ENCODE results near the gene NAV1.

Gene NAV1

GRCh38 chr1:201551877-201552731 is 13.2 kb downstream of the NAV1 start:
- no peak for DNase-seq

DNA sequence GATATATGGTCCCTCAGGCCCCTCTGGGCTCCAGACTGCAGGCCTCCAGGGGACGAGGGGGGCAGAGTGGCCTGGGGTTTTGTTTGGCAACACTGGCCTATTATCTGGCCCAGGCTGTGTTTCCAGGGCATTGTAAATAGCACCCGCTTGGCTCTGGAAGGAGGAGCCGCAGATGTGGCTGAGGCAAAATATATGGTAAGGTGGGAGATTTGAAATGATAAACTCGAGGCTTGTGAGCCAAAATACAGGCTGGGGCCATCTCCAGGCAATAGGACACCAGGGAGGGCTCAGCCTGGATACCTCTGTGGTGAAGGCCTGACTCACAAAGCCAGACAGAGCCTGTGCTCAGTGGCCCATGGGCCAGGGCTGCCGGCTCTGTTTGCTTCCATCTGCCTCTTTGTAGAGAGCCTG is 14.0 kb downstream of the NAV1 start:
- no peak for DNase-seq

DNA sequence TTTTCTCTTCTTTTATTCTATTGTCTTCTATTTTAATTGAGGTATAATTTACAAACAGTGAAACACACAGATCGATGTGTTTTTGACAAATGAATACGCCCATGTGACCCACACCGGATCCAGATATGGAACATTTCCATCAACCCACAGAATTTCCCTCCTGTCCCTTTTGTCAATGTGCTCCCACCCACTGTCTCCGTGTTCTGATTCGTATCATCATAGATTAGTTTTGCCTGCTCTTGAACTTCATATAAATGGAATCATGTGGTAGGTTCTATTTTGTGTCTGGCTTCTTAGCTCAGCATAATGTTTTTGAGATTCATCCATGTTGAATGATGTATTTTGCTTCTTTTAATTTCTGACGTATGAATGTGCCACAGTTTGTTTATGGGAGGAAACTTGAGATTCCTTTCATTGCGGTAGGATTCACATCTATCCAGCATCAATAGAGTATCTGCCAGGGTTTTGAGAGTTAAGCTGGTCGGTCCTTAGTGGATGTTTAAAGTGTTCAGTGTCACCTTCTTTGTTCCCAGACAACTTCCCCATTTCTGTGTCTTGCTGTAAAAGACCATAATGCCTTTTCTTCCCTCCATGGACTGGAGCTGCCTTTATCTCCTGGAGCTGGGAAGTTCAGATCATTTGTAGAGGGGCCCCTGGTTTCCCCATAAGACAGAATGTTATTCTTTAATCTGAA is 14.7 kb downstream of the NAV1 start:
- DNase-seq, result no peak

GRCh38 chr1:201554190-201554600 is 15.3 kb downstream of the NAV1 start:
- DNase-seq, result no peak

- no peak for DNase-seq
Measured at GRCh38 chr1:201554789-201555592, 16.1 kb downstream of the NAV1 start.

GRCh38 chr1:201555593-201555945 is 16.6 kb downstream of the NAV1 start:
- DNase-seq, result no peak

DNA sequence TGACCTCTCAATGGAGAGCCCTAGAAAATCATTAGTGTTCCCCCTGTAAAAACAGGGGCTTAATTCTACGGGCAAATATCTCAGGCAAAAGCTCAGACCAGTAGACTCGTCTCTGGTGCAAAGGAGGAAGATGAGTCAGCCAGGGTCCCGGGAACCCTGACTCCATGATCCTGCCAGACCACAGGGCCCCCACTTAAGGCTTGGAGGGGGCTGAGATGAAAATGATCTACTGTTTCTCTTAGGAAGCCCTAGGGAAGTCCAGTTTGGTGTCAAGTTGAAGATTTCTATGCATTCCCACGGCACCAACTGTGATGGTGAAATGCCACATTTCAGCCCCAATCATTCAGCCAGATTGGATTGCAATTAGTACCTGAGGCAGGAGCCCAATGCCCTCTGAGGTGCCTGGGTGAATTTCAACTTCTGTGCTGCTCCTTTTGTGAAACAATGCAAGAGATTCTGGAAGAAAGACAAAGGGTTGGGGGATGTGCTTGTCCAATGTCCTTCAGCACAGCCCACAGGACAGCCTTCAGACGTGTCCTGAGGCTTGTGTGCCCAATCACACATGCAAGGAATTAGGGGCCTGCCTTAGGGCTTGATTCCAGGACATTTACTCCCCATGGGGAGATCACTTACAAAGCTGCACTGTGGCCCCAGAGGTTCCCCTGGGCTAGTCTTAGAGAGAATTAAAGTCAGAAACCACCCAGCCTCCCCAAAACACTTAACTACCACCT is 18.1 kb downstream of the NAV1 start:
- no peak for DNase-seq

GRCh38 chr1:201557572-201557958 is 18.6 kb downstream of the NAV1 start:
- DNase-seq, result no peak

- peak; percentile 51 for DNase-seq
Measured at GRCh38 chr1:201559679-201560162, 20.8 kb downstream of the NAV1 start.

DNA sequence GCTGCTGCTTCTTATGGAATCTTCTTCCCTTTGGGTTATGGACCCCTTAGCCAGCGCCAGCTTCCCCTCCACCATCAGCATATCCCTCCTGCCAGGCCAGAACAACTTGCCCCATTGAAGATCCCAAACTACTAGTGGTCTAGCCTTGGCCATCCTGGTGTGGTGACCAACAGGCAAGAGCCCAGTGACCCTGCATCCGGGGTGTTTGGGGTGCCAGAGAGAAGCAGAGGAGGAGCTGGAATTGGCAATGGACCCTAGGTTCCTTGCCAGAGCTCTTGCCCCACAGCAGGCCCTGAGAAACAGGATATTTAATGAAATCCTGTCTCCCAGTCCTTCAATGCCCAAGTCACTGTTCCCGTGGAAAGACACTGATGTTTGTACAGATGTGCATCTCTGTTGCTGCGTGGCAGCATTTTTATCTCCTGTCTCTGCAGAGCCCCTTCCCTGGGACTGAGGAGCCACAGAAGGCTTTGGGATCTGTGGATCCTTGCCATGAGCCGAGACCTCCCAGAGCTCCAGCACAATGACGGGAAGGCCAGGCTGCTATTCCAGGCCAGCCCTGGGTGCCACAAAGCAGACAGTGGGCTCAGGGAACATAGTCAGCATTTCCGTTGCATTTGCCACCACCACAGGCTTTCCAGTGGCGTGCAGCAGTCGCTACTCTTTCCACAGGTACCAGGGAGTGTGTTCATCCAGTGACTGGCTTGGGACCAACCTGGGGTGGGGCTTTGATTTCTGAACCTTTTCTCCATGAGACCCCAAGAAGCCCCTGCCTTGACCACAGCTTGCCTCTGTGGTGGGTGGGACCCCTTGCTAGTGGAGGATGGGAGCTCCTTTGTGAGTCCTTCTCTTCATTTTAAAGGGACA is 21.6 kb downstream of the NAV1 start:
- no peak for DNase-seq

- no peak for DNase-seq
Measured at GRCh38 chr1:201561195-201561564, 22.3 kb downstream of the NAV1 start.

GRCh38 chr1:201561601-201562000 is 22.7 kb downstream of the NAV1 start:
- no peak for DNase-seq

DNA sequence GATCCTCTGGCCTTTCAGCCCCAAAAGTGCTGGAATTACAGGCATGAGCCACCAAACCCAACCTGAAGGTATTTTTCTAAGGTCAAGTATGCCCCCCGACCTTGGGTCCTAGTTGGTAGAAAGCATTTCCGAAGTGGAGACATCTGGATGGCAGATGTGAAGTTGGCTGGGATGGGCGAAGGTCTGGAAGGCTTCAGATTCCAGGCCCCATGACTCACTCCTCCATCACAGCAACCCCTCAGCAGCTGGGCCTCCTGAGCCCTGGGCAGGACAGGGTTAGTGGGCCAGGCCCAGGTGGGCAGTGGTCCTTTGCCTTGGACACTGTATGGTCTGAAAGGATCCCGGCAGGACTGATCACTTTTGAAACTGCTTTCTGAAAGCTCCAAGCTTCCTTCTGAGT is 23.3 kb downstream of the NAV1 start:
- DNase-seq, result no peak

DNA sequence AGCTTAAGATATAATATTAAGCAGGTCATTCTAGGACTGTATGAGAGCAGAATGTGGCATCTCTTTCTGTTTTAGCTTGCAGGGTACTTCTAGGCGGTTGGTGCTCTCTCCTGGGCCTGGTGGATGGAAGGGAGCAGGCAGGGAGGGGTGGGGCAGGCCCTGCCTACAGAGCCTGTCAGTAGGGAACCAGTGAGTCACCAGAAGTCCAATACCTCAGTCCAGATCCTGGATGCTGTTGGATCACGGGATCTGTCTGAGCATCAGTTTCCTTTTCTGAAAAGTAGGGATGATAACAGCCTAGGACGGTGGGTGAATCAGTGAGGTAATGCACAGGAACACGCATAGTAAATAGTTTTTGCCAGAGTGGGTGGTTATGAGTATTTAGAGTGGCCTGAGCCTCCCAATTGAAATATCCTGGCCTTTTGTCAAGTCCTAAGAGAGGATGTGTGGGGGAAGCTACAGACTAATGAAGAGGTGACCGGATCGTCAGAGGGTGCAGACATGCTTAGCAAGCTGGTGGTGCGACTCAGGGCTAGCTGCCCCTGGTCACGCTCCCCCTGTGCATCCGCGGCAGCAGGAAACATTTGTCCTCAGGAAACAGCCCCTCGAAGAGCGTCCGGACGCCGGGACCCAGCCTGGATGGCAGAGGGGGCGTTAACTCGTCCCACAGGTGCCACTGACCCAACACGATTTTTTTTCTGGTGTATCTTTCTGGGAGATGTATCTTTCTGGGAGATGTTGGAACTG is 23.9 kb downstream of the NAV1 start:
- no peak for DNase-seq

GRCh38 chr1:201563406-201563780 is 24.5 kb downstream of the NAV1 start:
- DNase-seq, result no peak

DNA sequence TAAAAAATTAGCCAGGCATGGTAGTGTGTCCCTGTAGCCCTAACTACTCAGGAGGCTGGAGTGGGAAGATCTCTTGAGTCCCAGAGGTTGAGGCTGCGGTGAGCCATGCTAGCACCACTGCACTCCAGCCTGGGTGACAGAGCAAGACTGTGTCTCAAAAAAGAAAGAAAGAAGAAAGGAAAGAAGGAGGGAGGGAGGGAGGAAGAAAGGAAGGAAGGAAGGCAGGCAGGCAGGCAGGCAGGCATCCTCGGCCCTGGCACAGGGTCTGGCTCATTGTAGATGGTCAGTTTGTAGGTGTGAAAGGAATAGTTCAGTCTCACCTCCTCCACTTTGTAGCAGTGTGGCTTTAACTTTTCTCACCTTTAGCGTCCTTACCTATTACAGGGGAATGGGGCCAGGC is 25.0 kb downstream of the NAV1 start:
- no peak for DNase-seq

DNA sequence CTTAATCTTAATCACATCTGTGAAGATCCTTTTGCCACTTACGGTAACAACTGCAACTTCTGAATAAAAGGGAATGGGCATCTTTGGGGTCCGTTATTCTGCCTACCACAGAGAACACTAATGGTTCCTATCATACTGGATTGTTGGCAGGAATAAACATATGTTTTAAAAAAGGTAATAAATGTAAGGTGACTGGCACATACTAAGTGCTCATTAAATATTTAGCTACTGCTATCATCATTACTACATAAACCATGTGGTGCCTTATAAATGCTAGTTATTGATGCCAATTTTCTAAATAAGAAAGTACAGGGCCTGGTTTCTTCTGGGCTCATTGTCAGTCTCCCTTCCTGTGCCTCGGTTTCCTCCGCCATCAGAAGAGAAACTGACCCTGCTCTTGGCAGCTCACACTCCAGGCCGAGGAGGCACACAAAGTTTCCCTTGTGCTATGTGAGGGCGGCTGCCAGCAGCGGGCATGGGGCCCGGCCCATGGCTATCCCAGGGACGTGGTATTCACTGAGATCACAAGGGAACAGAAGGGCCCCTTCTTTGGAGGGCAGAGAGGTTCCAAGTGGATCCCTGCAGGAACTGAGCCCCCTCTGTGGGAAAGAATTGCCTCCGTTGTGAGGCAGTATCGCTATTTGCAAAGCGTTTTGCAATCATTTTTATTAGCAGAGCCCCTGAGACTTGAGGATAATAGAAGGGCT is 26.2 kb downstream of the NAV1 start:
- DNase-seq, result no peak

DNA sequence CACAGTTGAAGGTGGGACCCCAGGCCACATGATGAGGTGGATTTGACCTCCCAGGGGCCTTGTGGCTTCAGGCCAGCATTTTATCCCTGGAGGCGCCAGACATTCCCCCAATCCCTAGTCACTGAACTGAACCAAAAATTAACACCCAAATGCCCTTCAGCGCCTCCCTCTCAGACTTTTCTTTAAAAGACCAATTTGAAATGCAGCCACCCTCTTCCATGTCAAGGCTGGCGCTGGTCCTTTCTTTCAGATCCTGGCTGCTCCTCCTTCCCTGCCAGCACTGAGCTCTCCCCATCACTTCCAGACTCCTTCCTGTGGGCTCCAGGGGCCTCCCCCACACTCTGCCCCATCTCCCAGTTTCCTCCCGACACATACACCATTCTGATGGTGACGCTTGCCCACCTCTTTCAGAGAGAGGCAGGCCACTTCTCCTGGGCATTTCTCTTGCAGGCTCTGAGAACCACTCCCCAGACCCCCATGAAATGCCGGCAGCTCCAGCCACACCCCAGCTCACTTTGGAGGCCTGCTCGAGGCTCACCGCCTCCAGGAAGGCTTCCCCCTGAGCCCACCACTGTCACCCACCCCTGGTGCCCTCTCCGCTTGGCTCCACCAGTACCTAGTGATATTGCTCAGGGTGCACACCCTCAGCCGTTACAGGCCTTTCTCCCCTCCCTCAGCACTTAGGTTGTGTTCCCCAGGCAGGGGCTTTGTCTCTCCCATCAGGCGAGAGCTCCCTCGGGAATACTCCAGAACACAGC is 27.0 kb downstream of the NAV1 start:
- DNase-seq, result no peak

DNA sequence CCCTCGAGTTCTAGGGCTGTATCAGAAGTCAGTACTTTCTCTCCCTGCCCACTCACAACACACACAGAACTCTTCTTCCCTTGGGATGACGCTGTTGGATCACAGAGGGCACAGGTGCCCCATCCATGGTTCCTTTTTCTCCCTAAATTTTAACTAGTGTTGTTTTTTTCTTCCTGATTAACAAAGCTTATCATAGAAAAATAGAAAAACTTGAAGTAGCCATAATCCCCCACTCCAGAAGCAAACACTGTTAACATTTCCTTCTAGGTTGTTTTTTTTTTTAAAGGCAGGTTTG is 27.5 kb downstream of the NAV1 start:
- DNase-seq, result no peak

All from CD4-positive, alpha-beta T cell treated with Interleukin-4 for 4 hours (primary cell).